ENCODE measurements around the gene HDGFL1. TPM values are rescaled to one million over a fixed set of nuclear protein-coding genes. Genes with fewer than 3 reads are reported as not detected.

HDGFL1 gene
- total and polyA plus RNA-seq, 7 donors = not detected

GRCh38 chr6:22582417-22583205 is 13.2 kb downstream of the HDGFL1 start:
- H3K36me3 ChIP-seq (ENCODE audit: insufficient read depth in 1 of 2, low read depth in 1 of 2) = no peaks in the 10 kb centered on the region
- ATAC-seq = no peak
- H3K27me3 ChIP-seq (ENCODE audit: insufficient read depth in 3 of 3, low read length in 2 of 3) = no peaks in the 10 kb centered on the region
- H3K27ac ChIP-seq = no peak overlapping the region
- no peak overlapping the region for H3K4me3 ChIP-seq
- intact Hi-C loops (cut with DNase I) = no loop called here
- H3K4me1 ChIP-seq = no peaks in the 10 kb centered on the region
- DNase-seq = no peak
- no peaks in the 10 kb centered on the region for H3K9me3 ChIP-seq
- WGBS, 3 donors = 72 to 83% (median 77%) methylated on average over 4 of the region's 4 CpGs
- TF ChIP-seq CTCF (IDR thresholded peaks at IDR 0.05) = no peak

GRCh38 chr6:22583230-22583629 is 13.9 kb downstream of the HDGFL1 start:
- Histone ChIP-seq H3K4me1 (no peaks in the 10 kb centered on the region), H3K9me3 (no peaks in the 10 kb centered on the region), H3K27me3 (ENCODE audit: insufficient read depth in 3 of 3, low read length in 2 of 3) (no peaks in the 10 kb centered on the region), H3K36me3 (ENCODE audit: insufficient read depth in 1 of 2, low read depth in 1 of 2) (no peaks in the 10 kb centered on the region), H3K27ac (no peak overlapping the region), H3K4me3 (no peak overlapping the region)
- 87 to 94% (median 88%) methylated on average over 5 of the region's 5 CpGs for WGBS, 3 donors
- intact Hi-C loops (cut with DNase I) = no loop called here
- ATAC-seq (no peak), DNase-seq (no peak)
- TF ChIP-seq CTCF (IDR thresholded peaks at IDR 0.05) = no peak

GRCh38 chr6:22583927-22584326 is 14.6 kb downstream of the HDGFL1 start:
- WGBS, 3 donors = 80 to 94% (median 91%) methylated on average over 1 of the region's 1 CpG
- no peak for ATAC-seq

DNA sequence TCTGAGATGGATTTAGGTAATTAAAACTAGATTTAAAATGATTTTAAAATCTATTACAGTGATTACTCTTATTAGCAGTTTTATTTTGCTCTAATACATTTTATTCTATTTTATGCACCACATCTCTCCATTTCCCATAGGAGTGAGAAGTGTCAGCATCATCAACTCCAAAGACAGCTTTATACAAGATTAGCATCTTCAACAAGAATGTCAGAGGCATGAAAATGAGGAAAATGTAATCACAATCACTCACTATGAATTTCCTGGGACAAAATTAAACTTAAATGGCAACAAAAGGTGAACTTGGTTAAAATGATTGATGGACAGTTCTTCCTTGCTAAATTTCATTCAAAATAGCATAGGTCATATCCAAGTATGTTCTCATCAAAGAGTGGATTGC is 19.8 kb downstream of the HDGFL1 start:
- intact Hi-C loops (cut with DNase I) = no loop called here
- H3K4me3 ChIP-seq = no peak overlapping the region
- ATAC-seq = no peak

More at GRCh38 chr6:22583927-22584326, 14.6 kb downstream of the HDGFL1 start:
- Histone ChIP-seq H3K27me3 (ENCODE audit: insufficient read depth in 3 of 3, low read length in 2 of 3) (no peaks in the 10 kb centered on the region), H3K9me3 (no peaks in the 10 kb centered on the region), H3K4me1 (no peaks in the 10 kb centered on the region), H3K36me3 (ENCODE audit: insufficient read depth in 1 of 2, low read depth in 1 of 2) (no peaks in the 10 kb centered on the region), H3K4me3 (no peak overlapping the region), H3K27ac (no peak overlapping the region)
- no peak for DNase-seq
- intact Hi-C loops (cut with DNase I) = no loop called here
- no peak for TF ChIP-seq CTCF (IDR thresholded peaks at IDR 0.05)

More for the DNA sequence above, 19.8 kb downstream of the HDGFL1 start:
- H3K4me1 ChIP-seq = no peaks in the 10 kb centered on the region
- H3K27ac ChIP-seq = no peak overlapping the region
- no peak for TF ChIP-seq CTCF (IDR thresholded peaks at IDR 0.05)
- H3K27me3 ChIP-seq (ENCODE audit: insufficient read depth in 3 of 3, low read length in 2 of 3) = no peaks in the 10 kb centered on the region
- DNase-seq = no peak
- H3K9me3 ChIP-seq = no peaks in the 10 kb centered on the region
- no peaks in the 10 kb centered on the region for H3K36me3 ChIP-seq (ENCODE audit: insufficient read depth in 1 of 2, low read depth in 1 of 2)
